ENCODE measurements around the gene SORCS3. TPM values are rescaled to one million over a fixed set of nuclear protein-coding genes. Genes with fewer than 3 reads are reported as not detected.

SORCS3 gene
- total RNA-seq, 1 experiment from 2014 or later: not detected

DNA sequence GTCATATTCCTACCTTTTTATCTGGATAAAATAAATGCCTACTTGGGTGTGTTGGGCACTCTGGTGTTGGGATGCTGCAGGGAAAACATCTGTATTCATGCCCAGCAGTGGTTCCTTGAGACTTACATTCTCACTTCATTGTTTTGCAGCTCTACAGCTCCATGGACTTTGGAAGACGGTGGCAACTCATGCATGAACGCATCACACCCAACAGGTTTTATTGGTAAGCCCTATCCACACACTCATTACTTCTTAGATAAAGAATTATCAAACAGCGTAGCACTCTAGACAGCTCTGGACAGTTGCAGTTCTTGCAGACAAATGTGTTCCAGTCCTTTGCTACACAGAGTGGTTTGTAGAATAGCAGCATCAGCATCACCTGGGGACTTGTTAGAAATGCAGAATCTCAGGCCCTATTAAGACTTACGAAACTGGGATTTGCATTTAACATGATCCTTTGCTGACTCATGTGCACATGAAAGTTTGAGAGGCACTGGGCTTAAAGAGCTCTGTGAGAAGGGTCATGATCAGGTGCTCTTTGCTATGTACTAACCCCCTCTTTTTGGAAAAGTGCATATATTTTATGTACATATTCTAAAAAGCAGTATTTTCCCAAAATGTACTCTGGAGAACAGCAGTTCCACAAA, 401.9 kb downstream of the SORCS3 start:
- ChIA-PET POLR2A (ENCODE audit: unreplicated experiment) (no interaction called here), CTCF (no interaction called here)
- Histone ChIP-seq H3K27ac (no peak overlapping the region), H3K36me3 (ENCODE audit: low read depth) (no peaks in the 10 kb centered on the region), H2AFZ (no peak overlapping the region), H3F3A (ENCODE audit: insufficient read depth, low read depth) (no peaks in the 10 kb centered on the region), H3K4me1 (replicated peaks; ENCODE audit: insufficient read depth) (no peaks in the 10 kb centered on the region), H4K20me1 (ENCODE audit: insufficient read depth) (no peaks in the 10 kb centered on the region), H3K79me2 (ENCODE audit: low read depth) (no peaks in the 10 kb centered on the region), H3K9me3 (ENCODE audit: insufficient read depth, low read depth) (no peaks in the 10 kb centered on the region), H3K27me3 (ENCODE audit: insufficient read depth, low read depth) (no peaks in the 10 kb centered on the region), H3K4me3 (no peak overlapping the region), H3K9me2 (ENCODE audit: insufficient read depth) (no peaks in the 10 kb centered on the region), H3K4me2 (no peak overlapping the region)
- intact Hi-C loops (cut with micrococcal nuclease; ENCODE audit: unreplicated experiment): no loop called here
- TF ChIP-seq, protein P1, sequence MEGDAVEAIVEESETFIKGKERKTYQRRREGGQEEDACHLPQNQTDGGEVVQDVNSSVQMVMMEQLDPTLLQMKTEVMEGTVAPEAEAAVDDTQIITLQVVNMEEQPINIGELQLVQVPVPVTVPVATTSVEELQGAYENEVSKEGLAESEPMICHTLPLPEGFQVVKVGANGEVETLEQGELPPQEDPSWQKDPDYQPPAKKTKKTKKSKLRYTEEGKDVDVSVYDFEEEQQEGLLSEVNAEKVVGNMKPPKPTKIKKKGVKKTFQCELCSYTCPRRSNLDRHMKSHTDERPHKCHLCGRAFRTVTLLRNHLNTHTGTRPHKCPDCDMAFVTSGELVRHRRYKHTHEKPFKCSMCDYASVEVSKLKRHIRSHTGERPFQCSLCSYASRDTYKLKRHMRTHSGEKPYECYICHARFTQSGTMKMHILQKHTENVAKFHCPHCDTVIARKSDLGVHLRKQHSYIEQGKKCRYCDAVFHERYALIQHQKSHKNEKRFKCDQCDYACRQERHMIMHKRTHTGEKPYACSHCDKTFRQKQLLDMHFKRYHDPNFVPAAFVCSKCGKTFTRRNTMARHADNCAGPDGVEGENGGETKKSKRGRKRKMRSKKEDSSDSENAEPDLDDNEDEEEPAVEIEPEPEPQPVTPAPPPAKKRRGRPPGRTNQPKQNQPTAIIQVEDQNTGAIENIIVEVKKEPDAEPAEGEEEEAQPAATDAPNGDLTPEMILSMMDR (conservative IDR thresholded peaks at IDR 0.05): no peak
- no peak for TF ChIP-seq EZH2 (IDR thresholded peaks at IDR 0.05; ENCODE audit: low read depth)
- no TSS peak for BruUV-seq (replicated peaks)
- DNase-seq: no peak

DNA sequence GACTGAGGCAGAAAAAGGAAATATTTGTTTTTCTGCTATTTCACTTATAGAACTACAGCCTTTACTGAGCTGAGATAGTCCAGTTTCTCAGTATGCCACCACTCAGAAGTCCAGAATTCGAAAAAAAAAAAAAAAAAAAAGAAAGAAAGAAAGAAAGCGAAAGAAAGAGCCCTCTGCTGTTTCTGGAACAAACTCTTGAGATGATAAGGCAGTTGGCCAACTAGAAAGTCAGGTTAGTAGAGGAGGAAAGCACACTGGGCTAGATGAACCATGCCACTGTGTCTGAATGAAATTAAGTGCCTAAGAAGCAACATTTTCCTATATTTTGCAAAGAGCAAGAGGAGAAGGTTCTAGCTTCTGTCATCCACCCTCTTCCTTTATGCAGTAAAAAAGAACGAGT, 403.8 kb downstream of the SORCS3 start:
- no peak for DNase-seq
- Histone ChIP-seq H2AFZ (no peak overlapping the region), H4K20me1 (ENCODE audit: insufficient read depth) (no peaks in the 10 kb centered on the region), H3F3A (ENCODE audit: insufficient read depth, low read depth) (no peaks in the 10 kb centered on the region), H3K27me3 (ENCODE audit: insufficient read depth, low read depth) (no peaks in the 10 kb centered on the region), H3K4me3 (no peak overlapping the region), H3K79me2 (ENCODE audit: low read depth) (no peaks in the 10 kb centered on the region), H3K9me3 (ENCODE audit: insufficient read depth, low read depth) (no peaks in the 10 kb centered on the region), H3K4me1 (replicated peaks; ENCODE audit: insufficient read depth) (no peaks in the 10 kb centered on the region), H3K4me2 (no peak overlapping the region), H3K9me2 (ENCODE audit: insufficient read depth) (no peaks in the 10 kb centered on the region), H3K27ac (no peak overlapping the region), H3K36me3 (ENCODE audit: low read depth) (no peaks in the 10 kb centered on the region)
- TF ChIP-seq, protein P1 (conservative IDR thresholded peaks at IDR 0.05): no peak
- TF ChIP-seq EZH2 (IDR thresholded peaks at IDR 0.05; ENCODE audit: low read depth): no peak
- BruUV-seq (replicated peaks): no TSS peak
- intact Hi-C loops (cut with micrococcal nuclease; ENCODE audit: unreplicated experiment): no loop called here
- ChIA-PET POLR2A (ENCODE audit: unreplicated experiment) (no interaction called here), CTCF (no interaction called here)

DNA sequence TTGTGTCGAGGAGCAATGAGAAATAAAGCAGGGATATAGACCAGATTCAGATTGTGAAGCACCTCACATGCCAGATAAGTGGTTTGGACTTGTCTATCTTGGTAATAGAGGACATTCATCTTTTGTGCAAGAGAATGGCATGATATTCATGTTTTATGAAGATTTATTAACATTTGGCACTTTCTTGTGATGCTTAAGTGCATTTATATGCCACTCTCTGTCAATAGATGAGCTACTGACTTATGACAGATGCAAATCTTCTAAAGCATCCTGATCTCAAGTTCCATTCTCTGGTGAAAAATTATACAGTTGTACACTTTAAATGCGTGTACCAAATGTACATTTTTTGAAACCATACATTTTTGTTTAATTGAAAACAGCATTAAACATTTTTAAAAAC, 415.3 kb downstream of the SORCS3 start:
- no peak overlapping the region for H3K4me3 ChIP-seq
- POLR2A ChIA-PET (ENCODE audit: unreplicated experiment): no interaction called here
- no peaks in the 10 kb centered on the region for H3K9me3 ChIP-seq (ENCODE audit: insufficient read depth, low read depth)
- no peak overlapping the region for H3K27ac ChIP-seq
- H3K27me3 ChIP-seq (ENCODE audit: insufficient read depth, low read depth): no peaks in the 10 kb centered on the region
- H3K9me2 ChIP-seq (ENCODE audit: insufficient read depth): no peaks in the 10 kb centered on the region
- no peaks in the 10 kb centered on the region for H3F3A ChIP-seq (ENCODE audit: insufficient read depth, low read depth)
- TF ChIP-seq, protein P1 (conservative IDR thresholded peaks at IDR 0.05): no peak
- TF ChIP-seq EZH2 (IDR thresholded peaks at IDR 0.05; ENCODE audit: low read depth): no peak
- H3K79me2 ChIP-seq (ENCODE audit: low read depth): no peaks in the 10 kb centered on the region
- intact Hi-C loops (cut with micrococcal nuclease; ENCODE audit: unreplicated experiment): no loop called here
- no peak overlapping the region for H3K4me2 ChIP-seq
- H4K20me1 ChIP-seq (ENCODE audit: insufficient read depth): no peaks in the 10 kb centered on the region
- H2AFZ ChIP-seq: no peak overlapping the region
- no peaks in the 10 kb centered on the region for H3K36me3 ChIP-seq (ENCODE audit: low read depth)
- no peak for DNase-seq
- H3K4me1 ChIP-seq (replicated peaks; ENCODE audit: insufficient read depth): no peaks in the 10 kb centered on the region
- no TSS peak for BruUV-seq (replicated peaks)
- CTCF ChIA-PET: no interaction called here
